Thyroid gland (tissue), 4 donors: ENCODE results near the gene CATSPER4.

ENCODE experiments used
- POLR2A ChIP-seq, 2 donors: fragments of 450-650 bp; IDR thresholded peaks; one replicate each; pipeline ENCODE4 v1.6.1; 2017; ENCODE audit warnings: antibody characterized with exemption in 2 of 2, mild to moderate bottlenecking in 2 of 2, moderate library complexity in 1 of 2
- TF ChIP-seq, protein P1 (sequence below), 6 experiments: fragments of 200-600 bp in 3 of 6; fragments of 450-650 bp in 3 of 6; sonication (generic) in 3 of 6; IDR thresholded peaks; one replicate each; pipeline ENCODE4 v1.5.1; 2016 to 2019; ENCODE audit warnings: antibody characterized with exemption in 6 of 6, mild to moderate bottlenecking in 2 of 6, inconsistent platforms in 1 of 6, moderate library complexity in 1 of 6

DNA sequence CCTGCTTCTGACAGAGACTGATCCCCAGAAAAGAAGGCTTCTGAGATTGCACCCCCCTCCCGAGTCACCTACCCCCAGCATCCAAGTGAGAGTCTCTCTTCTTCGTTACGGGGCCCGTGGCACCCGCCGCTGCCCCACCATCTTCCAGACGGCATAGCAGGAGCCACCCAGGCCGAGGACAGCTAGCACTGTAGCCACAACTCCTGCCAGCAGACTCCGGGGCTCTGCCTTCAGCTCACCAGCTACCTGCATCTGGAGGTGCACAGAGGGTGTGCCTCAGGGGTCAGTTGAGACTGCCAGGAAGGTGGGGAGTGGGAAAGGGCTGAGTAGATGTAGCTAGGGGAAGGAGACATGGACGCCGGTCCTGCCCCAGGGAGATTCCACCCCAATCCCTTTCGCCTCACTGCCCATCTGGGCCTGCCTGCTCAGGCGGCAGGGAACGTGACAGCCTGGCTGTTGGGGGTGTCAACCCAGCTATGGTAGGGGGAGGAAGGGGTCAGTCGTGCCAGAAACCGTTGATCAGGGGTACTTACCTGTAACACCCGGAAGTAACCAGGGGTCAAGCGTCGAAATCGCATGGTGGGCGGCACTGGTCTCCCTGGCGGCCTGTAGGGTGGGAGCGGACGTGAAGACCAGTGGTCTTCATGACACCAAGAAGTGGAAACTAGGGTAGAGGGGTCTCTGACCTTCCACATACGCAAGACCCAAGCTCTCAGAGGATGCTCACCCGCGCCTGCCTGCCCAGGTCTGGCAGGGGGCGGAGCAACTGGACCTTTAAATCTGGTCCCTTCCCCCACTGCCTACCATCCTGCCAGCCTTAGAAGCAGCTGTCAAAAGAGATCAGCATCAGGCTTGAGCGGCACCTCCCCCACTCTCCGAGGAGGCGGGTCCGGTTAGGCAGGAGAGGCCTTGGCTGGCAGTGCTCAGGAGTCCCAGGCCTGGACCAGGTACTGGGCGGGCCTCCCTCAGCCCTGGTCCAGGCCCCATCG, 19.0 kb upstream of the CATSPER4 start, which contains the start of gene ZNF593OS:
- TF ChIP-seq POLR2A (IDR thresholded peaks at IDR 0.05) = no peak
- TF ChIP-seq, protein P1, sequence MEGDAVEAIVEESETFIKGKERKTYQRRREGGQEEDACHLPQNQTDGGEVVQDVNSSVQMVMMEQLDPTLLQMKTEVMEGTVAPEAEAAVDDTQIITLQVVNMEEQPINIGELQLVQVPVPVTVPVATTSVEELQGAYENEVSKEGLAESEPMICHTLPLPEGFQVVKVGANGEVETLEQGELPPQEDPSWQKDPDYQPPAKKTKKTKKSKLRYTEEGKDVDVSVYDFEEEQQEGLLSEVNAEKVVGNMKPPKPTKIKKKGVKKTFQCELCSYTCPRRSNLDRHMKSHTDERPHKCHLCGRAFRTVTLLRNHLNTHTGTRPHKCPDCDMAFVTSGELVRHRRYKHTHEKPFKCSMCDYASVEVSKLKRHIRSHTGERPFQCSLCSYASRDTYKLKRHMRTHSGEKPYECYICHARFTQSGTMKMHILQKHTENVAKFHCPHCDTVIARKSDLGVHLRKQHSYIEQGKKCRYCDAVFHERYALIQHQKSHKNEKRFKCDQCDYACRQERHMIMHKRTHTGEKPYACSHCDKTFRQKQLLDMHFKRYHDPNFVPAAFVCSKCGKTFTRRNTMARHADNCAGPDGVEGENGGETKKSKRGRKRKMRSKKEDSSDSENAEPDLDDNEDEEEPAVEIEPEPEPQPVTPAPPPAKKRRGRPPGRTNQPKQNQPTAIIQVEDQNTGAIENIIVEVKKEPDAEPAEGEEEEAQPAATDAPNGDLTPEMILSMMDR (IDR thresholded peaks at IDR 0.05) = no peak
